AG20443 (cell line): ENCODE measurements around the gene LBH.

Experiments
- DNase-seq: peaks from one replicate; pipeline ENCODE4 v3.0.0; 2012; ENCODE audit warnings: low spot score, mixed read lengths

Gene LBH

GRCh38 chr2:30273574-30273929 is 42.2 kb downstream of the LBH start:
- no peak for DNase-seq

GRCh38 chr2:30275256-30275655 is 43.9 kb downstream of the LBH start:
- DNase-seq: no peak

GRCh38 chr2:30276455-30276911 is 45.1 kb downstream of the LBH start:
- peak; percentile 34 for DNase-seq

- no peak for DNase-seq
These were observed 46.2 kb downstream of the LBH start for GRCh38 chr2:30277582-30277981.

- DNase-seq: no peak
These were observed 47.1 kb downstream of the LBH start for GRCh38 chr2:30278419-30278818.

GRCh38 chr2:30280596-30281434 is 49.5 kb downstream of the LBH start:
- DNase-seq: no peak

GRCh38 chr2:30282081-30282480 is 50.7 kb downstream of the LBH start:
- no peak for DNase-seq

GRCh38 chr2:30282721-30283120 is 51.4 kb downstream of the LBH start:
- DNase-seq: no peak

GRCh38 chr2:30283931-30284565 is 52.7 kb downstream of the LBH start:
- DNase-seq: no peak

GRCh38 chr2:30285758-30286157 is 54.4 kb downstream of the LBH start:
- no peak for DNase-seq

- DNase-seq: no peak
These were observed 56.0 kb downstream of the LBH start for GRCh38 chr2:30287190-30287840.

- DNase-seq: no peak
These were observed 56.7 kb downstream of the LBH start for GRCh38 chr2:30287857-30288513.

- DNase-seq: peak; percentile 36
These were observed 57.2 kb downstream of the LBH start for GRCh38 chr2:30288561-30288960.

GRCh38 chr2:30293303-30293921 is 62.1 kb downstream of the LBH start:
- DNase-seq: peak; percentile 75

GRCh38 chr2:30294133-30294532 is 62.8 kb downstream of the LBH start:
- DNase-seq: no peak

GRCh38 chr2:30296496-30296895 is 65.2 kb downstream of the LBH start:
- DNase-seq: no peak

- DNase-seq: no peak
These were observed 67.0 kb downstream of the LBH start for GRCh38 chr2:30298302-30298701.

- no peak for DNase-seq
These were observed 68.8 kb downstream of the LBH start for GRCh38 chr2:30300122-30300455.

GRCh38 chr2:30300456-30301221 is 69.3 kb downstream of the LBH start:
- peak; percentile 86 for DNase-seq

- no peak for DNase-seq
These were observed 70.2 kb downstream of the LBH start for GRCh38 chr2:30301551-30301950.

GRCh38 chr2:30302566-30302965 is 71.2 kb downstream of the LBH start:
- no peak for DNase-seq
